ENCODE data around the gene TUSC2. TPM values are rescaled to one million over a fixed set of nuclear protein-coding genes. Genes with fewer than 3 reads are reported as not detected.

Gene TUSC2
- total and polyA plus RNA-seq, 10 of the 15 experiments (the other 5 are each of a cell fraction or from before 2014, with no cell fraction given), result 4.0 to 73.8 (median 34.3) TPM

DNA sequence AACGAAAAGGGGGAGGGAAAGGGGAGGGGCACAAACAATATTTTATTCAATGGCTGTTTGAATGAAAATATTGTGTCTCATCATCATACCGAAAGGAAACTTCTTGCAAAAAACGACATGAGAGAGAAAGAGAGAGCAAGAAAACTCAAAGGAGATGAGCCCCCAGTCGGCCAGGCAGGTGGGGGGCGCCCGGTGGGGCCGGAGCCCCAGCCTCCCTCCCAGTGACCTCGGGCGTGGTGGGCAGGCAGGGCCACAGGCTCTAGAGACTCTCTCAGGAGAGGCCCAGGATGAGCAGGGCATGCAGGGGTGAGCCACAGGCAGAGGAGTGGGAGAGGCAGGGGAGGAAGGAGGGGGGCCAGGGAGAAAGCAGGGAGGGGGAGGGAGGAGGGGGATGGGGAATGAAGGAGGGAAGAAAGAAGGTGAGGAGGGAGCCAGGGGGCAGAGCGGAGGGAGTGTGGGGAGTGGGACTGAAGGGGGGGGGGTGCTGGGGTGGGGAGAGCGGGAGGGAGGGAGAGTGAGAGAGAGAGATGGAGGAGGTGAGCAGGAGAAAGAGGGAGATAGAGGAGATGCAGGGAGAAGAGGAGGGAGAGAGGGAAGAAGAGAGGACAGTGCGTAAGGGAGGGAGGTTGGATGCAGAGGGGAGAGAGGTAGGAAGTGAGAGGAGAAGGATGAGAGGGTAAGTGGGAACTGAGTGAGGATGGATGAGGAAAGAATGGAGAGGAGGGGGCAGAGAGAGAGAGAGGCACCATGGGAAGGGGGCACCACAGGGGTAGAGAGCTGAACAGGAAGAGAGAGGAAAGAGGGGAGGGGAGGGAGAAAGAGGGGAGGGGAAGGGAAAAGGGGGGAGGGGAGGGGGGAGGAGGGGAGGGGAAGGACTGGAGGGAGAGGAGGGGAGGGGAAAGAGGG is 45.4 kb upstream of the TUSC2 start (continued):
- TF ChIP-seq, protein P1, sequence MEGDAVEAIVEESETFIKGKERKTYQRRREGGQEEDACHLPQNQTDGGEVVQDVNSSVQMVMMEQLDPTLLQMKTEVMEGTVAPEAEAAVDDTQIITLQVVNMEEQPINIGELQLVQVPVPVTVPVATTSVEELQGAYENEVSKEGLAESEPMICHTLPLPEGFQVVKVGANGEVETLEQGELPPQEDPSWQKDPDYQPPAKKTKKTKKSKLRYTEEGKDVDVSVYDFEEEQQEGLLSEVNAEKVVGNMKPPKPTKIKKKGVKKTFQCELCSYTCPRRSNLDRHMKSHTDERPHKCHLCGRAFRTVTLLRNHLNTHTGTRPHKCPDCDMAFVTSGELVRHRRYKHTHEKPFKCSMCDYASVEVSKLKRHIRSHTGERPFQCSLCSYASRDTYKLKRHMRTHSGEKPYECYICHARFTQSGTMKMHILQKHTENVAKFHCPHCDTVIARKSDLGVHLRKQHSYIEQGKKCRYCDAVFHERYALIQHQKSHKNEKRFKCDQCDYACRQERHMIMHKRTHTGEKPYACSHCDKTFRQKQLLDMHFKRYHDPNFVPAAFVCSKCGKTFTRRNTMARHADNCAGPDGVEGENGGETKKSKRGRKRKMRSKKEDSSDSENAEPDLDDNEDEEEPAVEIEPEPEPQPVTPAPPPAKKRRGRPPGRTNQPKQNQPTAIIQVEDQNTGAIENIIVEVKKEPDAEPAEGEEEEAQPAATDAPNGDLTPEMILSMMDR (IDR thresholded peaks at IDR 0.05 in 2 of 3, conservative IDR thresholded peaks at IDR 0.05 in 1 of 3; ENCODE audit: control insufficient read depth in 2 of 3, extremely low read depth in 1 of 3, insufficient read depth in 1 of 3, low read depth in 3 of 3, low read length in 3 of 3), result no peak

DNA sequence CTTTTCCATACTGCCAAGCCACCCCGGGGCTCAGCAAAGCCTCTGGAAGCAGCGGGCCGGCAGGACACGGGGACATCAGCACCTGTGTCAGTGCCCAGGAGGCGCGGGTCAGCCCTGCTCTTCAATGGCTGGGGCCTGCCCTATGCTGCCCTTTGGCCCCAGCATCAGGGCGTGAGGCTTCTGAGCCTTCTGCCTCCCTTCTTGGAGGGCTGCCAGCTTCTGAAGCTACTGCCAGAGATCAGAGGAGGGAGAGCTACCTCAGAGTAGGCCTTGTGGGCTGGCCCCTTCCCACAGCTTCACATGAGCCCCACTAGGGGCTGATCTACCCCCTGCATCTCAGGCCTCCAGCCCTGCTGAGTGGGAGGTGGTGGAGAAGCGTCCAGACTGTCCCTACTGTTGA is 44.3 kb upstream of the TUSC2 start:
- H3K27me3 ChIP-seq (replicated peaks in 1 of 2; ENCODE audit: control insufficient read depth in 2 of 2, insufficient read depth in 2 of 2, low read length in 1 of 2), result no peaks in the 10 kb centered on the region; a peak in 2 of 4 replicates
- POLR2A ChIA-PET, result no interaction called here
- FAIRE-seq (no peak), ATAC-seq (no peak; the same call in 2 of the 3 replicates), DNase-seq (ENCODE audit: low read depth, low spot score) (no peak)
- SMC1A ChIA-PET (ENCODE audit: uncharacterized antibody, unreplicated experiment), result no interaction called here
- in situ Hi-C loops (cut with MboI), result no loop called here
- RAD21 ChIA-PET (ENCODE audit: unreplicated experiment), result no interaction called here
- no peak overlapping the region for H3K9ac ChIP-seq (ENCODE audit: control insufficient read depth, insufficient read depth, low read length)
- H3K27ac ChIP-seq (ENCODE audit: control insufficient read depth, insufficient read depth), result no peak overlapping the region
- CTCF ChIA-PET, result no interaction called here
- no peak overlapping the region for H3K4me3 ChIP-seq
- no peaks in the 10 kb centered on the region for H4K20me1 ChIP-seq (ENCODE audit: control insufficient read depth, insufficient read depth)
- no peak overlapping the region for H2AFZ ChIP-seq (ENCODE audit: control insufficient read depth, low read depth, low read length)
- no peaks in the 10 kb centered on the region for H3K4me1 ChIP-seq (ENCODE audit: control insufficient read depth, insufficient read depth, low read length)
- intact Hi-C loops (cut with micrococcal nuclease; ENCODE audit: unreplicated experiment), result no loop called here
- BruUV-seq (replicated peaks), result no TSS peak
- H3K9me3 ChIP-seq (replicated peaks; ENCODE audit: control insufficient read depth, insufficient read depth, low read length), result no peaks in the 10 kb centered on the region
- H3K79me2 ChIP-seq (ENCODE audit: control insufficient read depth, insufficient read depth, low read length), result no peaks in the 10 kb centered on the region
- no peak overlapping the region for H3K4me2 ChIP-seq (ENCODE audit: control insufficient read depth, insufficient read depth)
- WGBS (ENCODE audit: insufficient coverage, insufficient replicate concordance, low lambda C conversion rate, missing lambda C conversion rate), result 20% methylated on average over 8 of the region's 8 CpGs
- TF ChIP-seq, protein P2, sequence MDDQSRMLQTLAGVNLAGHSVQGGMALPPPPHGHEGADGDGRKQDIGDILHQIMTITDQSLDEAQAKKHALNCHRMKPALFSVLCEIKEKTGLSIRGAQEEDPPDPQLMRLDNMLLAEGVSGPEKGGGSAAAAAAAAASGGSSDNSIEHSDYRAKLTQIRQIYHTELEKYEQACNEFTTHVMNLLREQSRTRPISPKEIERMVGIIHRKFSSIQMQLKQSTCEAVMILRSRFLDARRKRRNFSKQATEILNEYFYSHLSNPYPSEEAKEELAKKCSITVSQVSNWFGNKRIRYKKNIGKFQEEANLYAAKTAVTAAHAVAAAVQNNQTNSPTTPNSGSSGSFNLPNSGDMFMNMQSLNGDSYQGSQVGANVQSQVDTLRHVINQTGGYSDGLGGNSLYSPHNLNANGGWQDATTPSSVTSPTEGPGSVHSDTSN (IDR thresholded peaks at IDR 0.05; ENCODE audit: insufficient replicate concordance, low read depth, low read length), result no peak
- TF ChIP-seq SPI1 (IDR thresholded peaks at IDR 0.05; ENCODE audit: borderline replicate concordance, insufficient read depth, low read depth, low read length) (no peak), SP1 (IDR thresholded peaks at IDR 0.05; ENCODE audit: low read depth, low read length) (no peak), NRF1 (conservative IDR thresholded peaks at IDR 0.05; ENCODE audit: low read depth, low read length) (no peak)
- no peaks in the 10 kb centered on the region for H3K36me3 ChIP-seq (ENCODE audit: control insufficient read depth in 2 of 2, insufficient read depth in 2 of 2, low read length in 1 of 2)
